Neural progenitor cell (in vitro differentiated cells): ENCODE data around the gene PCYOX1L. TPM values are rescaled to one million over a fixed set of nuclear protein-coding genes. Genes with fewer than 3 reads are reported as not detected.

Experiments used
- DNase-seq: peaks from one replicate; pipeline ENCODE4 v3.0.0-alpha.2; 2016; ENCODE audit warnings: low spot score
- H2AFZ ChIP-seq: fragments of 200-600 bp; sonication (generic); replicated peaks from 2 replicates; pipeline ENCODE4 v1.6.1; 2016; ENCODE audit warnings: antibody characterized with exemption
- H3F3A ChIP-seq: fragments of 200-600 bp; sonication (generic); 2 replicates; pipeline ENCODE4 v1.6.1; 2016; ENCODE audit warnings: antibody characterized with exemption, low read depth
- H3K27ac ChIP-seq: fragments of 200-600 bp; sonication (generic); 2 replicates; pipeline ENCODE4 v1.5.1; 2016; ENCODE audit warnings: mild to moderate bottlenecking
- H3K27me3 ChIP-seq: fragments of 200-600 bp; sonication (generic); 2 replicates; pipeline ENCODE4 v1.6.1; 2016; ENCODE audit warnings: mild to moderate bottlenecking, moderate library complexity
- H3K36me3 ChIP-seq: fragments of 200-600 bp; sonication (generic); 2 replicates; pipeline ENCODE4 v1.5.1; 2016
- H3K4me1 ChIP-seq: fragments of 200-600 bp; sonication (generic); 2 replicates; pipeline ENCODE4 v1.6.1; 2016; ENCODE audit warnings: mixed run types
- H3K4me2 ChIP-seq: fragments of 200-600 bp; sonication (generic); 2 replicates; pipeline ENCODE4 v1.6.1; 2016
- H3K4me3 ChIP-seq: fragments of 200-600 bp; sonication (generic); 2 replicates; pipeline ENCODE4 v1.5.1; 2016
- H3K79me2 ChIP-seq: fragments of 200-600 bp; sonication (generic); 2 replicates; pipeline ENCODE4 v1.6.1; 2016; ENCODE audit warnings: low read depth
- H3K9ac ChIP-seq: fragments of 200-600 bp; sonication (generic); 2 replicates; pipeline ENCODE4 v1.6.1; 2016
- H3K9me3 ChIP-seq: fragments of 200-600 bp; sonication (generic); 2 replicates; pipeline ENCODE4 v1.5.1; 2016; ENCODE audit warnings: low read depth
- H4K20me1 ChIP-seq: fragments of 200-600 bp; sonication (generic); 2 replicates; pipeline ENCODE4 v1.6.1; 2016; ENCODE audit warnings: low read depth
- H3K27ac Mint-ChIP-seq: 3 replicates; pipeline ENCODE4 v1.8.0; 2021; ENCODE audit warnings: mixed read lengths
- H3K27me3 Mint-ChIP-seq: 2 replicates; pipeline ENCODE4 v1.8.0; 2022; ENCODE audit warnings: low read depth, mild to moderate bottlenecking, inconsistent platforms, moderate library complexity, mixed read lengths; ENCODE audit not compliant: insufficient read depth
- H3K36me3 Mint-ChIP-seq: 3 replicates; pipeline ENCODE4 v1.8.0; 2021; ENCODE audit warnings: mixed read lengths
- H3K4me1 Mint-ChIP-seq: 3 replicates; pipeline ENCODE4 v1.8.0; 2021; ENCODE audit warnings: mixed read lengths
- H3K4me3 Mint-ChIP-seq: 3 replicates; pipeline ENCODE4 v1.8.0; 2021; ENCODE audit warnings: mild to moderate bottlenecking, moderate library complexity, mixed read lengths
- H3K9me3 Mint-ChIP-seq: 3 replicates; pipeline ENCODE4 v1.8.0; 2020; ENCODE audit warnings: mixed read lengths
- CTCF ChIP-seq: fragments of 200-600 bp; sonication (generic); IDR thresholded peaks from 2 replicates; pipeline ENCODE4 v1.5.1; 2017; ENCODE audit warnings: antibody characterized with exemption, mild to moderate bottlenecking
- EZH2 ChIP-seq: fragments of 200-600 bp; sonication (generic); IDR thresholded peaks from 2 replicates; pipeline ENCODE4 v1.6.1; 2017; ENCODE audit warnings: antibody characterized with exemption, mild to moderate bottlenecking, moderate library complexity
- EZH2phosphoT487 ChIP-seq: fragments of 200-600 bp; sonication (generic); IDR thresholded peaks from 2 replicates; pipeline ENCODE4 v1.6.1; 2017; ENCODE audit warnings: antibody characterized with exemption
- total RNA-seq: library from RNA; depleted of rRNA; stranded (reverse); fragments of >200 nt; gene quantifications from 2 replicates; pipeline ENCODE4 v1.2.3, GENCODE V29; 2015; ENCODE audit warnings: low replicate concordance

Gene PCYOX1L
- total RNA-seq, 1 donor from 2014 or later: 16.4 TPM

GRCh38 chr5:149374801-149375200, 17.0 kb downstream of the PCYOX1L start:
- Histone ChIP-seq H3K36me3 (no peaks in the 10 kb centered on the region), H3K4me2 (no peak overlapping the region), H3K4me3 (no peak overlapping the region), H4K20me1 (no peaks in the 10 kb centered on the region), H2AFZ (no peak overlapping the region), H3K9ac (no peak overlapping the region), H3K9me3 (no peaks in the 10 kb centered on the region), H3F3A (no peaks in the 10 kb centered on the region), H3K27me3 (no peaks in the 10 kb centered on the region), H3K79me2 (no peaks in the 10 kb centered on the region), H3K4me1 (no peaks in the 10 kb centered on the region), H3K27ac (no peak overlapping the region)
- H3K27ac Mint-ChIP-seq: no peak overlapping the region
- H3K4me3 Mint-ChIP-seq: no peak overlapping the region
- peaks cover 17% of the 10 kb centered on the region for H3K4me1 Mint-ChIP-seq
- peaks cover 7% of the 10 kb centered on the region for H3K27me3 Mint-ChIP-seq
- TF ChIP-seq CTCF (no peak), EZH2 (no peak)
- DNase-seq: no peak
- peaks cover 4% of the 10 kb centered on the region for H3K36me3 Mint-ChIP-seq
- no peaks in the 10 kb centered on the region for H3K9me3 Mint-ChIP-seq

- H4K20me1 ChIP-seq: no peaks in the 10 kb centered on the region
- H3K36me3 Mint-ChIP-seq: peaks cover 4% of the 10 kb centered on the region
- H3K27me3 Mint-ChIP-seq: peaks cover 7% of the 10 kb centered on the region
- H2AFZ ChIP-seq: no peak overlapping the region
- TF ChIP-seq EZH2phosphoT487: no peak
- H3F3A ChIP-seq: no peaks in the 10 kb centered on the region
- no peak overlapping the region for H3K4me2 ChIP-seq
- no peaks in the 10 kb centered on the region for H3K9me3 ChIP-seq
- DNase-seq: no peak
- no peaks in the 10 kb centered on the region for H3K27me3 ChIP-seq
- no peak overlapping the region for H3K4me3 Mint-ChIP-seq
- H3K27ac Mint-ChIP-seq: no peak overlapping the region
- no peaks in the 10 kb centered on the region for H3K9me3 Mint-ChIP-seq
- no peaks in the 10 kb centered on the region for H3K36me3 ChIP-seq
- no peak overlapping the region for H3K27ac ChIP-seq
- H3K4me3 ChIP-seq: no peak overlapping the region
- no peak overlapping the region for H3K9ac ChIP-seq
- H3K4me1 Mint-ChIP-seq: peaks cover 18% of the 10 kb centered on the region
- no peaks in the 10 kb centered on the region for H3K4me1 ChIP-seq
- H3K79me2 ChIP-seq: no peaks in the 10 kb centered on the region
These were observed 17.6 kb downstream of the PCYOX1L start for GRCh38 chr5:149375434-149375833.

- H3K36me3 ChIP-seq: no peaks in the 10 kb centered on the region
- peaks cover 23% of the 10 kb centered on the region for H3K4me1 Mint-ChIP-seq
- no peak overlapping the region for H3K9ac ChIP-seq
- H2AFZ ChIP-seq: no peak overlapping the region
- H3K4me3 Mint-ChIP-seq: no peak overlapping the region
- H3K27me3 Mint-ChIP-seq: peaks cover 7% of the 10 kb centered on the region
- DNase-seq: no peak
- H3K9me3 Mint-ChIP-seq: no peaks in the 10 kb centered on the region
- no peak overlapping the region for H3K27ac ChIP-seq
- H3K79me2 ChIP-seq: no peaks in the 10 kb centered on the region
- H3K36me3 Mint-ChIP-seq: peaks cover 4% of the 10 kb centered on the region
- no peak overlapping the region for H3K4me3 ChIP-seq
- H3F3A ChIP-seq: no peaks in the 10 kb centered on the region
- no peaks in the 10 kb centered on the region for H3K9me3 ChIP-seq
- no peak overlapping the region for H3K4me2 ChIP-seq
- no peak for TF ChIP-seq EZH2phosphoT487
- TF ChIP-seq EZH2: no peak
- TF ChIP-seq CTCF: no peak
- H3K27ac Mint-ChIP-seq: no peak overlapping the region
- H3K4me1 ChIP-seq: no peaks in the 10 kb centered on the region
- no peaks in the 10 kb centered on the region for H4K20me1 ChIP-seq
- no peaks in the 10 kb centered on the region for H3K27me3 ChIP-seq
These were observed 18.3 kb downstream of the PCYOX1L start for GRCh38 chr5:149376104-149376503.

GRCh38 chr5:149376711-149377447, 19.0 kb downstream of the PCYOX1L start:
- no peaks in the 10 kb centered on the region for H3K27me3 ChIP-seq
- no peaks in the 10 kb centered on the region for H4K20me1 ChIP-seq
- H3K27ac Mint-ChIP-seq: no peak overlapping the region
- H3K4me1 ChIP-seq: no peaks in the 10 kb centered on the region
- no peak overlapping the region for H3K4me3 ChIP-seq
- TF ChIP-seq EZH2phosphoT487: no peak
- TF ChIP-seq CTCF: no peak
- no peak for TF ChIP-seq EZH2
- no peak for DNase-seq
- H3K9ac ChIP-seq: no peak overlapping the region
- no peak overlapping the region for H2AFZ ChIP-seq
- H3K4me3 Mint-ChIP-seq: no peak overlapping the region
- no peaks in the 10 kb centered on the region for H3K9me3 ChIP-seq
- no peaks in the 10 kb centered on the region for H3K36me3 ChIP-seq
- peaks cover 4% of the 10 kb centered on the region for H3K36me3 Mint-ChIP-seq
- H3K4me2 ChIP-seq: no peak overlapping the region
- peaks cover 31% of the 10 kb centered on the region for H3K4me1 Mint-ChIP-seq
- no peaks in the 10 kb centered on the region for H3K9me3 Mint-ChIP-seq
- H3K27ac ChIP-seq: no peak overlapping the region
- no peaks in the 10 kb centered on the region for H3F3A ChIP-seq
- no peaks in the 10 kb centered on the region for H3K79me2 ChIP-seq
- H3K27me3 Mint-ChIP-seq: peaks cover 9% of the 10 kb centered on the region
